Gastrocnemius medialis (tissue), 4 donors: ENCODE measurements around the gene XXYLT1.

Experiments
- POLR2A ChIP-seq, 2 donors: fragments of 450-650 bp; IDR thresholded peaks; one replicate each; pipeline ENCODE4 v1.6.1; 2017; ENCODE audit warnings: antibody characterized with exemption in 2 of 2, mild to moderate bottlenecking in 2 of 2, moderate library complexity in 2 of 2
- TF ChIP-seq, protein P1 (sequence below), 5 experiments: fragments of 450-650 bp in 3 of 5; fragments of 200-600 bp in 2 of 5; sonication (generic) in 2 of 5; IDR thresholded peaks in 4 of 5; conservative IDR thresholded peaks in 1 of 5; 1 replicate in 4 of 5; 2 replicates in 1 of 5; pipeline ENCODE4 v1.5.1; 2016 to 2019; ENCODE audit warnings: antibody characterized with exemption in 5 of 5, mild to moderate bottlenecking in 3 of 5, moderate library complexity in 3 of 5

- TF ChIP-seq, protein P1, sequence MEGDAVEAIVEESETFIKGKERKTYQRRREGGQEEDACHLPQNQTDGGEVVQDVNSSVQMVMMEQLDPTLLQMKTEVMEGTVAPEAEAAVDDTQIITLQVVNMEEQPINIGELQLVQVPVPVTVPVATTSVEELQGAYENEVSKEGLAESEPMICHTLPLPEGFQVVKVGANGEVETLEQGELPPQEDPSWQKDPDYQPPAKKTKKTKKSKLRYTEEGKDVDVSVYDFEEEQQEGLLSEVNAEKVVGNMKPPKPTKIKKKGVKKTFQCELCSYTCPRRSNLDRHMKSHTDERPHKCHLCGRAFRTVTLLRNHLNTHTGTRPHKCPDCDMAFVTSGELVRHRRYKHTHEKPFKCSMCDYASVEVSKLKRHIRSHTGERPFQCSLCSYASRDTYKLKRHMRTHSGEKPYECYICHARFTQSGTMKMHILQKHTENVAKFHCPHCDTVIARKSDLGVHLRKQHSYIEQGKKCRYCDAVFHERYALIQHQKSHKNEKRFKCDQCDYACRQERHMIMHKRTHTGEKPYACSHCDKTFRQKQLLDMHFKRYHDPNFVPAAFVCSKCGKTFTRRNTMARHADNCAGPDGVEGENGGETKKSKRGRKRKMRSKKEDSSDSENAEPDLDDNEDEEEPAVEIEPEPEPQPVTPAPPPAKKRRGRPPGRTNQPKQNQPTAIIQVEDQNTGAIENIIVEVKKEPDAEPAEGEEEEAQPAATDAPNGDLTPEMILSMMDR (IDR thresholded peaks at IDR 0.05 in 4 of 5, conservative IDR thresholded peaks at IDR 0.05 in 1 of 5): no peak
- TF ChIP-seq POLR2A (IDR thresholded peaks at IDR 0.05): no peak
These were observed 250.0 kb downstream of the XXYLT1 start for GRCh38 chr3:195020921-195021320.
